Measurements from ENCODE around the gene MCUR1.
"Not testable (repeated sequence)": the region's sequence is repeated elsewhere in the genome, so short reads cannot be mapped to it uniquely, and the experiment has no call there.

The MCUR1 gene

DNA sequence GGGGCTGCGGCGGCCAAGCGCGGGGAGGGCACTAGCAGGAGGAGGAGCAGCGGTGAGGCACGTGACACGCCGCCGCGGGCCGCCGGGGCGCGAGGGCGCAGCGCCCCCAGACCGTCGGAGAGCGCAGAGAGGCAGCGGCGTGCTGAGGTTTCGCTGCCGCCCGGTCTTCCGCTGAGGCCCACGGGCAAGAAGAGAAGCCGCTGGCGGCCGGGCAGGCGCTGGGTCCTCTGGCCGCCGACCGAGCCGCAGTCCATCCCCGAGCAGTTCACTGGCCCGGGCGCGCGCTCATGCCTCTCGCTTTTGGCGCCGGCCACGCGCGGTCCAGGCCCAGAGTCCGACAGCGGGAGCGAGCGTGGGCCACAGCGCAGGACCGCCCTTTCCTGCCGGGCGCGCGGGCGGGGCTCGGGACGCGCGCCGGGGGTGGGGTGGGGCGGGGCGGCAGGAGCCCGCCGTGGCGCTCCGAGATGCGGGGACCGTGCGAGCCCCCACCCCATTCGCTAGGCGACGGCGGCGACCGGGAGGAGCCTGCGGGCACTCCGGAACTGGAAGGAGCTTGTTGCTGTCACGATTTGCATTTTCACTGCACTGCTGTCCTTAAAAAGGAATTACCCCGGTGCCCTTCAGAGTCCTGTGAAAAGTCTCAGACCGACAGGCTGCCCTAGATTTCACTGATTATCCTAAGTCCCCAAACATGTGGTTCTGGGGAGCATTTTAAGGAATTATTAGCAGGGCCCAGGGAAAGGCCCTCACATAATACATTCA lies at the start of gene MCUR1:
Gene MCUR1, minus strand, starts transcription at position 382 of the 762 bp plus-strand sequence. Its CDS starts 128 bp downstream, at position 254.
- DNase-seq (ENCODE audit: low spot score) = peak; percentile 92

GRCh38 chr6:13863699-13864155 lies 49.4 kb upstream of the MCUR1 start:
- no peak for DNase-seq (ENCODE audit: low spot score)

- not testable (repeated sequence) for DNase-seq (ENCODE audit: low spot score)
Observed at GRCh38 chr6:13860556-13861185, 46.3 kb upstream of the MCUR1 start.

DNA sequence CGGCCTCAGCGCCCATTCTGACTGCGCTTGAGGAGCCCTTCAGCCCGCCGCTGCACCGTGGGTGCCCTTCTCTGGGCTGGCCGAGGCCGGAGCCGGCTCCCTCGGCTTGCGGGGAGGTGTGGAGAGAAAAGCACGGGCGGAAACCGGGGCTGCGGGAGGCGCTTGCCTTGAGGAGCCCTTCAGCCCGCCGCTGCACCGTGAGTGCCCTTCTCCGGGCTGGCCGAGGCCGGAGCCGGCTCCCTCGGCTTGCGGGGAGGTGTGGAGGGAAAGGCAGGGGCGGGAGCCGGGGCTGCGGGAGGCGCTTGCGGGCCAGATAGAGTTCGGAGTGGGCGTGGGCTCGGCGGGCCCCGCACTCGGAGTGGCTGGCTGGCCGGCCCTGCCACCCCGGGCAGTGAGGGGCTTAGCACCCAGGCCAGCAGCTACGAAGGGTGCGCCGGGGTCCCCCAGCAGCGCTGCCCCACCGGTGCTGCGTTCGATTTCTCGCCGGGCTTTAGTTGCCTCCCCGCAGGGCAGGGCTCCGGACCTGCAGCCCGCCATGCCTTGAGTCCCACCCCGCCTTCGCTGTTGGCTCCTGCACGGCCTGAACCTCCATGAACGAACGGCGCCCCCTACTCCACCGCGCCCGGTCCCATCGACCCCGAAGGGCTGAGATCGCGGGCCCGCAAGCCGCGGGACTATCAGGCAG lies 45.7 kb upstream of the MCUR1 start:
- no peak for DNase-seq (ENCODE audit: low spot score)

- DNase-seq (ENCODE audit: low spot score) = no peak
Observed at GRCh38 chr6:13854716-13855250, 40.4 kb upstream of the MCUR1 start.

DNA sequence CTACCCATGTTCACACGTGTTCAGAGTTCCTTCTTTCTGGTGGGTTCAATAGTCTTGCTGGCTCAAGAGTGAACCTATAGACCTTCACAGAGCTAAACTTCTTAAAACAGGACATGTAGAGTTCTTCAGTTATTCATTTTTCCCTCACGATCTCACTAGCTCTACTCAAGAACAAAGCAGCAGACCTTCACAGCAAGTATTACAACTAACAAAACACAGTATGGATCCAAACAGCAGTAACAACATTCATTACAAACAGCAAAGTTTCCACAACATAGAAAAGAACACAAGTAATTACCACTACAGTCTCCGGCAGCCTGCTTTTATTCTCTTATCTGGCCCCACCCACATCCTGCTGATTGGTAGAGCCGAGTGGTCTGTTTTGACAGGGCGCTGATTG lies 39.5 kb upstream of the MCUR1 start:
- no peak for DNase-seq (ENCODE audit: low spot score)

- no peak for DNase-seq (ENCODE audit: low spot score)
Observed at GRCh38 chr6:13851803-13852202, 37.4 kb upstream of the MCUR1 start.

DNA sequence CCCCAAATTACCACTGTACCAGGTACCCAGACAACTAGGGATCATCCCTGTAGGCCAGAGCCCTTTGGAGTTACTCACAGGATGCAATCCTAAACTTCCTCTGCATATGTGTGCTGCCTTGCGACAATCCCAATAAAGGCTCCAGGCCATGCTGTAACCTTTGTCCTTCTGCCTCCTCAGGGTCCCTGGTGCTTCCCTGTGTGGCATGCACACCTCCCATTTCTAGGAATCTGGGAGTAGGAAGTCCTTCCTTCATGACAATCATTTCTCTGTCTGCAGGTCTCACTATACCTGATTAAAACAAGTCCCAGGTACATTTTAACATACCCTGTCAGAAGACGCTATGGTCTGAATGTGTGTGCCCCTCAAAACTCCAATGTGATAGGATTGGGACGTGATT lies 37.0 kb upstream of the MCUR1 start:
- no peak for DNase-seq (ENCODE audit: low spot score)

DNA sequence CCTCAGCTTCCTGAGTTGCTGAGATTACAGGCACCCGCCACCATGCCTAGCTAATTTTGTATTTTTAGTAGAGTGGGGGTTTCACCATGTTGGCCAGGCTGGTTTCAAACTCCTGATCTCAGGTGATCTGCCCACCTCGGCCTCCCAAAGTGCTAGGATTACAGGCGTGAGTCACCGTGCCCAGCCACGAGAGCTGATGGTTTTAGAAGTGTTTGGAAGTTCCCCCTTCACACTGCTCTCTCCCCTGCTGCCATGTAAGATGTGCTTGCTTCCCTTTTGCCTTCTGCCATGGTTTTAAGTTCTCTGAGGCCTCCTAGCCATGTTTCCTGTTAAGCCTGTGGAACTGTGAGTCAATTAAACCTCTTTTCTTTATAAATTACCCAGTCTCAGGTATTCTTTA lies 36.3 kb upstream of the MCUR1 start:
- DNase-seq (ENCODE audit: low spot score) = not testable (repeated sequence)

GRCh38 chr6:13848522-13849150 lies 34.3 kb upstream of the MCUR1 start:
- DNase-seq (ENCODE audit: low spot score) = no peak

GRCh38 chr6:13847326-13848050 lies 33.1 kb upstream of the MCUR1 start:
- DNase-seq (ENCODE audit: low spot score) = no peak

DNA sequence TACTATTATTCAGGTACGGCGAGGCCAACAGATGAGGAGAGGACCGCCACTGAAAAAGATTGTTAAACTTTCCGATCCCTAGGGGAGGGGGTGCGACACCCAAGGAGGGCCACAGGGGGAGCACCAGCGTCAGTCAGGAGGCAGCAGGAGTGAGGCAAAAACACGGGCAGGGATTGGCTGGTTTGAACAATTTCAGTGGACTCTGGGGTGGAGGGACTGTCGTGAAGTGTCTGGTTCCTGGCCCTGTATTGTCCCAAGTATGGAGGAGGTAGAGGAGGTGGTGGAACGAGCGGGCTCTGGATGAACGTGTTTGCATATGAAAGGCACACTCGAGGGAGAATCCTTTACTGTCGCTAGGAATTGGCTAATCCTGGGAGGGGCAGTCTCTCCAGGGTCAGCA lies 32.5 kb upstream of the MCUR1 start:
- DNase-seq (ENCODE audit: low spot score) = no peak

DNA sequence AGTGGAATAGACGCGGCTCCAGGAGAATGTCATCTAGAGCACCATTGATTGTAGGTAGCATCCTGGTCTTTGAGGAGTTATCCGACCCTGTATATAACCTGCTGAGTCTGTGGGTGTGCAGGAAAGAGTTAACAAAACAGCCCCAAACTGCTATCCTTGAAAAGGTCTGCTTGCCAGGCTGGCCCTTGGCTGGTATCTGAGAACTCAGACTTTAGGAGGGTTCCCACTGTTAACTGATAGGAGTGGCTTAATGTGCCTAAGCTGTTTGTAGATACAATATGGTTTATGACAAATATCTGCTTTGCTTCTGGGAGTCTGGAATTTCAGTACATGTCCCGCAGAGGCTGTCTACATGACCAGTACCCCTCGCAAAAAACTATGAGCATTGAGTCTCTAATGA lies 27.6 kb upstream of the MCUR1 start:
- no peak for DNase-seq (ENCODE audit: low spot score)

- DNase-seq (ENCODE audit: low spot score) = no peak
Observed at GRCh38 chr6:13838616-13839015, 24.3 kb upstream of the MCUR1 start.

- DNase-seq (ENCODE audit: low spot score) = no peak
Observed at GRCh38 chr6:13836170-13836569, 21.8 kb upstream of the MCUR1 start.

DNA sequence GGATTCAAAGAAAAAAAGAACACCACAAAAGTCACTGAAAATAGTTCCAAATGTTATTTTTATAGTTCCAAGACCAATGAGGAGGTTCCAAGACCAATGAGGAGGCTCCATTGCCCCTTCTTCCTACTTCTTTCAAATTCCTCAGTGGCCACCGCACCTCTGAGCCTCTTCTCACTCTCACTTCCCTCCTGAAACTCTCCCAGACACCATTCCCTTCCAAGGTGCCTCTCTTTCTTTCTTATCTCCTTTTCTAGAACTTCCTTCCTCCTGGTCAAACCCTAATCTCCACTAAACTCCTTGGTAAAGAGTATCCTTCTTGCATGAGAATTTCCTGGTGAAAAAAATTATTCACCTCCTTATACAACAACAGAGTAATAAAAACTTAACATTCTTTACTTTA lies 20.4 kb upstream of the MCUR1 start:
- DNase-seq (ENCODE audit: low spot score) = no peak

DNA sequence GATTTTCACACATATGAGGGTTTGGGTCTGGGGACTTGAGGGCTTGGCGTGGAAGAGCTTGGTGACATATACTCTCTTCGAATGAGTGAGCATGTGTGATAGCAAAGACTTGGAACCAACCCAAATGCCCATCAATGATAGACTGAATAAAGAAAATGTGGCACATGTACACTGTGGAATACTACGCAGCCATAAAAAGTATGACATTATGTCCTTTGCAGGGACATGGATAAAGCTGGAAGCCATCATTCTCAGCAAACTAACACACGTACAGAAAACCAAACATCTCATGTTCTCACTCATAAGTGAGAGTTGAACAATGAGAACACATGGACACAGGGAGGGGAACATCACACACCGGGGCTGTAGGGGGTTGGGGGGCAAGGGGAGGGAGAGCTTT lies 19.7 kb upstream of the MCUR1 start:
- not testable (repeated sequence) for DNase-seq (ENCODE audit: low spot score)

DNA sequence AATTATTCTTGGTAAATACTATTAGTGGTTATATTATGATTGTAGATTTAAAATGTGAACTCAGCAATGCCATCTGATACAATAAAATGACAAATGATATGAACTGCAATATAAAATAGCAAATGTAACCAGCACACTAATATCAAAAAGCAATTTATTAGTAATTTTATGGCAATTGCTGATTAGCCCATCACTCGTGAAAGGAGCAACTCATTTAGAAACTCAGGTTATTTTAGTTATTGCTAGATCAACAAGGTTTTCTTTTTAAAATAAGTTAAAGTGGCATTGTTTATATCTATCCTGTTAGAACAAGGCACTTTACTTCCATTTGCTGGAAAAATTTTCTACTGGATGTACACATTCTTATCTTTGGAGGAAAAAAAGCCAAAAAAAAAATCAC lies 18.4 kb upstream of the MCUR1 start:
- no peak for DNase-seq (ENCODE audit: low spot score)

DNA sequence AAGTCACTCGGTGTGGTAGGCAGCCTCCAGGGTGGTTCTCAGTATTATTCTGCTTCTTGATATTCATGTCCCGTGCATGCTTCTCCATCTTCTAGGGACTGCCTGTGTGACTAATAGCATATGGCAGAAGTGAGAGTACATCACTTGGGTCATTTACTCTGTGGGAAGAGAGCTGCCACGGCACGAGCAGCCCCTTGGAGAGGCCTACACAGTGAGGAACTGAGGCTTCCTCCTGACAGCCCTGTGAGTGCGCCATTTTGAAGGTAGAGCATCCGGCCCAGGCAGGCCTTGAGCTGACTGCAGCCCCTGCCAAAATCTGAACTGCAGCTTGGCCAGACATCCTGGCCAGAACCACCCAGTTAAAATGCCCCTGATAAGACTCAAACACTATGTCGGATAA lies 17.3 kb upstream of the MCUR1 start:
- no peak for DNase-seq (ENCODE audit: low spot score)

DNA sequence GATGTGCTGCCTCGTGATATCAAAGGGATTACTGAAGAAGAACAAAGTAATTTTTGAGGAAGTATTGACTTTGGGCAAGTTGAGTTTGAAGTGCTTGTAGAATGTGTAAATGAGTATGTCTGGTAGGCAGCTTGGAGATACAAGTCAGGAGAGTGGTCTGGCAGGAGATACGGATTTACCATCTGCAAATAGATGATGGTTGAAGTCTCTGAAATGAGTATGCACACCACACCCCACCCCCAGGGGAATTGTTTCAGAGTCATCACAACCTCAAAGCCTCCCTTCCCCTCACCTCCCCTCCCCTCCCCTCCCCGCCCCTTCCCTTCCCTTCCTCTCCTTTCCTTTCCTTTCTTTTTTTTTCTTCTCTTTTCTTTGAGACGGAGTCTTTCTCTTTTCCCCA lies 16.4 kb upstream of the MCUR1 start:
- no peak for DNase-seq (ENCODE audit: low spot score)

DNA sequence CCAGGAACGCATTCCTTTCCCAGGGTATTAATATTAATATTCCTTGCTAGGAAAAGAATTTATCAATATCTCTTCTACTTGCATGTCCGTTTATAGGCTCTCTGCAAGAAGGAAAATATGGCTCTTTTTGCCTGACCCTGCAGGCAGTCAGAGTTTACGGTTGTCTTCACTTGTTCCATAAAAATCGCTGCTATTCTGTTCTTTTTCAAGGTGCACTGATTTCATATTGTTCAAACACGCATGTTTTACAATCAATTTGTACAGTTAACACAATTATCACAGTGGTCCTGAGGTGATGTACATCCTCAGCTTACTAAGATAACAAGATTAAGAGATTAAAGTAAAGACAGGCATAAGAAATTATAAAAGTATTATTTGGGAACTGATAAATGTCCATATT lies 15.1 kb upstream of the MCUR1 start:
- not testable (repeated sequence) for DNase-seq (ENCODE audit: low spot score)

All from Ammon's horn (tissue), 1 donor.